Astrocyte (in vitro differentiated cells and primary cell): ENCODE results near the gene FSD1. TPM values are rescaled to one million over a fixed set of nuclear protein-coding genes. Genes with fewer than 3 reads are reported as not detected.

Source experiments
- DNase-seq: peaks from one replicate; pipeline ENCODE4 v3.0.0-alpha.2; 2010; ENCODE audit warnings: low read depth
- FAIRE-seq: peaks from 2 replicates; lab custom pipeline; 2011; peaks lifted over from hg19 to GRCh38; lab: Jason Lieb, UNC
- H2AFZ ChIP-seq: 2 replicates; pipeline ENCODE4 v1.6.0; 2012; ENCODE audit warnings: low read depth, low read length, inconsistent platforms
- H3K27ac ChIP-seq: 2 replicates; pipeline ENCODE4 v1.5.1; 2011; ENCODE audit warnings: low read depth, low read length, inconsistent platforms
- H3K27me3 ChIP-seq: 2 replicates; pipeline ENCODE4 v1.6.0; 2011; ENCODE audit warnings: low read length, inconsistent platforms; ENCODE audit not compliant: insufficient read depth
- H3K36me3 ChIP-seq: 2 replicates; pipeline ENCODE4 v1.5.1; 2011; ENCODE audit warnings: low read length, inconsistent platforms; ENCODE audit not compliant: insufficient read depth
- H3K4me1 ChIP-seq: 2 replicates; pipeline ENCODE4 v1.5.1; 2011; ENCODE audit warnings: low read length, inconsistent platforms; ENCODE audit not compliant: insufficient read depth
- H3K4me2 ChIP-seq: 2 replicates; pipeline ENCODE4 v1.6.0; 2012; ENCODE audit warnings: low read length, inconsistent platforms
- H3K4me3 ChIP-seq: 2 replicates; pipeline ENCODE4 v1.5.1; 2011; ENCODE audit warnings: low read depth, mild to moderate bottlenecking, low read length, inconsistent platforms; ENCODE audit not compliant: insufficient read depth
- H3K79me2 ChIP-seq: 2 replicates; pipeline ENCODE4 v1.6.0; 2012; ENCODE audit warnings: mild to moderate bottlenecking, low read length, inconsistent platforms; ENCODE audit not compliant: insufficient read depth
- H3K9ac ChIP-seq: 2 replicates; pipeline ENCODE4 v1.6.0; 2012; ENCODE audit warnings: mild to moderate bottlenecking, low read length, inconsistent platforms
- H3K9me3 ChIP-seq: 2 replicates; pipeline ENCODE4 v1.5.1; 2012; ENCODE audit warnings: low read depth, mild to moderate bottlenecking, low read length, inconsistent platforms; ENCODE audit not compliant: insufficient read depth
- H4K20me1 ChIP-seq: 2 replicates; pipeline ENCODE4 v1.6.0; 2012; ENCODE audit warnings: low read length, inconsistent platforms; ENCODE audit not compliant: insufficient read depth
- H3K27ac Mint-ChIP-seq: one replicate; pipeline ENCODE4 v1.8.0; 2021; ENCODE audit warnings: mild to moderate bottlenecking, mixed read lengths; ENCODE audit not compliant: unreplicated experiment
- H3K27me3 Mint-ChIP-seq: one replicate; pipeline ENCODE4 v1.8.0; 2021; ENCODE audit warnings: low read depth, mixed read lengths; ENCODE audit not compliant: unreplicated experiment
- H3K36me3 Mint-ChIP-seq: one replicate; pipeline ENCODE4 v1.8.0; 2021; ENCODE audit warnings: low read depth, mixed read lengths; ENCODE audit not compliant: unreplicated experiment
- H3K4me1 Mint-ChIP-seq: one replicate; pipeline ENCODE4 v1.8.0; 2021; ENCODE audit warnings: low read depth, mixed read lengths; ENCODE audit not compliant: unreplicated experiment
- H3K4me3 Mint-ChIP-seq: one replicate; pipeline ENCODE4 v1.8.0; 2021; ENCODE audit warnings: mild to moderate bottlenecking, moderate library complexity, mixed read lengths; ENCODE audit not compliant: unreplicated experiment
- H3K9me3 Mint-ChIP-seq: one replicate; pipeline ENCODE4 v1.8.0; 2021; ENCODE audit warnings: mild to moderate bottlenecking, mixed read lengths; ENCODE audit not compliant: unreplicated experiment
- EZH2 ChIP-seq: IDR thresholded peaks from 2 replicates; pipeline ENCODE4 v1.6.1; 2012; ENCODE audit warnings: mild to moderate bottlenecking, low read length, inconsistent platforms; ENCODE audit not compliant: insufficient read depth
- total RNA-seq: library from RNA; stranded (reverse); gene quantifications from 2 replicates; pipeline ENCODE4 v1.2.1, GENCODE V29; 2021
- TF ChIP-seq, protein P1 (sequence below): IDR thresholded peaks from 2 replicates; pipeline ENCODE4 v1.5.1; 2011; ENCODE audit warnings: low read depth, mild to moderate bottlenecking, inconsistent platforms, low read length, moderate library complexity; ENCODE audit not compliant: insufficient read depth

FSD1 gene
- total RNA-seq, 1 donor from 2014 or later, result 15.1 TPM

DNA sequence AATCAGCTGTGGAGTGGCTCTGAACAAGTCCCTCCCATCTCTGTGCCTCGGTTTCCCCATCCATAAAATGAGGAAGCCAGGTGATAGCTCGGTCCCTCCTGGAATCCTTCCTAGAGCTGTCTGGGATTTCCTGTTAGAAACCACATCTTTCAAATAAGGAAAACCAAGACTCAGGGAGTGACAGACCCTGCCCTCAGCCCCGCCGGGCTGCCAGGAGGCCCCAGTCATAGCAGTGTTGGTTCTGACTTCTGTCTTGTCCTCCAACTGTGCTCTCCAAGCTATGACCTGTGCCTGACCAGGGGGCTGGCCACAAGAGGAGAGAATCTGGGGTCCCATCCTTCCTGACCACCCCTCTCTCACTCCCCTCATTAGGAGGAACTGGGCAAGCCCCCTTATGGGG lies 26.4 kb upstream of the FSD1 start:
- FAIRE-seq (no peak), DNase-seq (no peak)
- Histone ChIP-seq H3K36me3 (no peaks in the 10 kb centered on the region), H3K9me3 (no peaks in the 10 kb centered on the region), H3K79me2 (no peaks in the 10 kb centered on the region), H3K27ac (no peak overlapping the region), H4K20me1 (no peaks in the 10 kb centered on the region), H2AFZ (no peak overlapping the region), H3K27me3 (peaks cover 27% of the 10 kb centered on the region), H3K4me1 (no peaks in the 10 kb centered on the region), H3K4me3 (no peak overlapping the region), H3K9ac (no peak overlapping the region), H3K4me2 (no peak overlapping the region)
- Mint-ChIP-seq H3K4me1 (peaks cover 2% of the 10 kb centered on the region), H3K27me3 (peaks cover 32% of the 10 kb centered on the region), H3K4me3 (no peak overlapping the region), H3K27ac (no peak overlapping the region), H3K36me3 (no peaks in the 10 kb centered on the region), H3K9me3 (peaks cover 1% of the 10 kb centered on the region)
- TF ChIP-seq EZH2, result no peak
- TF ChIP-seq, protein P1, sequence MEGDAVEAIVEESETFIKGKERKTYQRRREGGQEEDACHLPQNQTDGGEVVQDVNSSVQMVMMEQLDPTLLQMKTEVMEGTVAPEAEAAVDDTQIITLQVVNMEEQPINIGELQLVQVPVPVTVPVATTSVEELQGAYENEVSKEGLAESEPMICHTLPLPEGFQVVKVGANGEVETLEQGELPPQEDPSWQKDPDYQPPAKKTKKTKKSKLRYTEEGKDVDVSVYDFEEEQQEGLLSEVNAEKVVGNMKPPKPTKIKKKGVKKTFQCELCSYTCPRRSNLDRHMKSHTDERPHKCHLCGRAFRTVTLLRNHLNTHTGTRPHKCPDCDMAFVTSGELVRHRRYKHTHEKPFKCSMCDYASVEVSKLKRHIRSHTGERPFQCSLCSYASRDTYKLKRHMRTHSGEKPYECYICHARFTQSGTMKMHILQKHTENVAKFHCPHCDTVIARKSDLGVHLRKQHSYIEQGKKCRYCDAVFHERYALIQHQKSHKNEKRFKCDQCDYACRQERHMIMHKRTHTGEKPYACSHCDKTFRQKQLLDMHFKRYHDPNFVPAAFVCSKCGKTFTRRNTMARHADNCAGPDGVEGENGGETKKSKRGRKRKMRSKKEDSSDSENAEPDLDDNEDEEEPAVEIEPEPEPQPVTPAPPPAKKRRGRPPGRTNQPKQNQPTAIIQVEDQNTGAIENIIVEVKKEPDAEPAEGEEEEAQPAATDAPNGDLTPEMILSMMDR, result no peak

DNA sequence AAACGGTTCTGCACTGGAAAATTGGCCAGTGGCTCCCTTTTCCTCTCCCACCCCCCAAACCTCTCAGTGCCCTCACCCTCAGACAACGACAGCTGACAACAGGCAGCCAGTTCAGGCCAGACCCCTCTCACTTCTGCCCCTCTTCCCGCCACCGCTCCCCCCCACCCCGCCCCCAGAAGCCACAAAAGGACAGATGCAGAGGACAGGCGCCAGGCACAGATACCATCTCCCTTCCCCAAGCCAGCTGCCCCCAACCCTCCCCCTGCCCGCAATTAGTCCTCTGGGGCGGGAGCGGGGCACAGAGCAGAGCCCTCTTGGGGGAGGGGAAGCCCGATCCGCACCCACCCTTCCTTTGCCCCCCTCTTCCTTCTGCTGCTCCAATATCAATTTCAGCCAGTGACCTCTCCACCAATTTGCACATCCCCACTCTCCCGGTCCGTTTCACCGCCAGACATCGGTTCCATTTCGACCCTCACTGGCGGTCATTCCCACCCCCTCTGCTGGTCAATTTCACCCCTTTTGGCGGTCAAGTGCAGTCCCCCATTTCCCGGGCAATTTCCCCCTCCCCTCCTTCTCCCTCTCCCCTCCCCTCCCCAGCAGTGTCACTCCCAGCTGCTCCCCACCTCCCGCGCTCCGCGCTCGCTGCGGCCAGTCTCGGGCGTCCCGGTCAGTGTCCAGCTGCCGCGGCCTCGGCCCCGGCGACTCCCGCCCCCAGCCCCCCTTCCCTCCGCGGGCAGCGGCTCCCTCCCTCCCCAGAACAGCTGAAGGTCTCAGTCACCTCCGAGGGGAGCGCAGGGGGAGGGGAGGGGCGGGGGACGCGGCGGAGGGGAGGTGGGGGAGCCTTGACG lies 25.8 kb upstream of the FSD1 start, which contains the start of gene SHD:
TSS of gene SHD (plus strand) at position 848 of the 848 bp plus-strand sequence. CDS start 798 bp downstream, outside the sequence.
- Mint-ChIP-seq H3K9me3 (peaks cover 1% of the 10 kb centered on the region), H3K4me3 (peak within 1 kb of the TSS; percentile 74), H3K4me1 (peaks cover 2% of the 10 kb centered on the region), H3K27ac (no peak within 1 kb of the TSS), H3K36me3 (no peaks in the 10 kb centered on the region), H3K27me3 (peaks cover 36% of the 10 kb centered on the region)
- no peak for TF ChIP-seq EZH2
- TF ChIP-seq, protein P1, result no peak
- no peaks in the 10 kb centered on the region for H3K36me3 ChIP-seq
- peak within 1 kb of the TSS; percentile 15 for H3K4me2 ChIP-seq
- H3K9ac ChIP-seq, result no peak within 1 kb of the TSS
- no peaks in the 10 kb centered on the region for H3K9me3 ChIP-seq
- no peak within 1 kb of the TSS for H3K4me3 ChIP-seq
- no peak within 1 kb of the TSS for H3K27ac ChIP-seq
- no peaks in the 10 kb centered on the region for H3K79me2 ChIP-seq
- DNase-seq (no peak), FAIRE-seq (no peak)
- no peaks in the 10 kb centered on the region for H4K20me1 ChIP-seq
- H3K4me1 ChIP-seq, result no peaks in the 10 kb centered on the region
- H3K27me3 ChIP-seq, result peaks cover 29% of the 10 kb centered on the region
- H2AFZ ChIP-seq, result no peak within 1 kb of the TSS

DNA sequence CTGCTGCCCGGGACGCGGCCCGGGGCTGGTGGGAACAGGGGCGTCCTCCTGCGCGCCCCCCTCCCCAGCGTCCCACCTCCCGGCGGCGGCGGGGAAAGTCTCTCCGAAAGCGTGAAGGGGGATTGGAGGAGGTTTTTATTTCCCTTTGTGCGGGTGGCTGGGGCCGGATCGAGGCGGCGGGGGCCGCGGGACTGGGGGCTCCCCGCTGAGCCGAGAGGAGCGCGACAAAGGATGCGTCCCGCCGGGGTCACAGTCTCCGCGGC lies 25.2 kb upstream of the FSD1 start:
- no peaks in the 10 kb centered on the region for H4K20me1 ChIP-seq
- H3K9me3 ChIP-seq, result no peaks in the 10 kb centered on the region
- no peak overlapping the region for H3K9ac ChIP-seq
- H3K4me1 ChIP-seq, result no peaks in the 10 kb centered on the region
- FAIRE-seq, result no peak
- Mint-ChIP-seq H3K27me3 (peaks cover 36% of the 10 kb centered on the region), H3K4me1 (peaks cover 2% of the 10 kb centered on the region), H3K27ac (no peak overlapping the region), H3K9me3 (peaks cover 1% of the 10 kb centered on the region), H3K4me3 (no peak overlapping the region), H3K36me3 (no peaks in the 10 kb centered on the region)
- no peak overlapping the region for H3K27ac ChIP-seq
- peak overlapping the region; percentile 15 for H3K4me2 ChIP-seq
- H3K79me2 ChIP-seq, result no peaks in the 10 kb centered on the region
- no peak for TF ChIP-seq EZH2
- TF ChIP-seq, protein P1, result no peak
- no peaks in the 10 kb centered on the region for H3K36me3 ChIP-seq
- no peak for DNase-seq
- H2AFZ ChIP-seq, result no peak overlapping the region
- peaks cover 30% of the 10 kb centered on the region for H3K27me3 ChIP-seq
- H3K4me3 ChIP-seq, result no peak overlapping the region
